OCI-LY7 (cell line): ENCODE data around the gene FMNL1. TPM values are rescaled to one million over a fixed set of nuclear protein-coding genes. Genes with fewer than 3 reads are reported as not detected.
A peak's percentile ranks its signal among the peaks of the same experiment; 100 is the strongest.

Source experiments
- BruUV-seq: library from RNA; stranded (reverse); fragments of 400-500 nt; replicated peaks from 2 replicates; lab custom pipeline; 2021; lab: Mats Ljungman, UMichigan
- CTCF ChIA-PET: fragments of 300-600 bp; sonication (Branson Sonifier 250); formaldehyde crosslinking; loops from one replicate; lab custom pipeline; 2022; ENCODE audit warnings: antibody characterized with exemption; ENCODE audit not compliant: unreplicated experiment; lab: Charles Lee
- POLR2A ChIA-PET: fragments of 300-600 bp; sonication (Branson Sonifier 250); formaldehyde crosslinking; loops from one replicate; lab custom pipeline; 2022; ENCODE audit warnings: antibody characterized with exemption; lab: Charles Lee
- DNase-seq: peaks from one replicate; pipeline ENCODE4 v3.0.0-alpha.2; 2015; ENCODE audit warnings: low spot score
- H2AFZ ChIP-seq: fragments of 200-600 bp; sonication (generic), shearing (Covaris generic); 2 replicates; pipeline ENCODE4 v1.6.1; 2014; ENCODE audit warnings: mild to moderate bottlenecking, antibody characterized with exemption, low read length, moderate library complexity
- H3K27ac ChIP-seq: fragments of 200-600 bp; sonication (generic); 2 replicates; pipeline ENCODE4 v1.5.1; 2014; ENCODE audit warnings: mixed run types, low read depth, mild to moderate bottlenecking, moderate library complexity, low read length, inconsistent platforms; ENCODE audit not compliant: poor library complexity, severe bottlenecking
- H3K36me3 ChIP-seq: fragments of 200-600 bp; sonication (generic); 2 replicates; pipeline ENCODE4 v1.6.1; 2014; ENCODE audit warnings: mild to moderate bottlenecking, antibody characterized with exemption, low read length, moderate library complexity, mixed read lengths; ENCODE audit not compliant: insufficient read depth
- H3K4me1 ChIP-seq: fragments of 200-600 bp; sonication (generic); 2 replicates; pipeline ENCODE4 v1.5.1; 2014; ENCODE audit warnings: mild to moderate bottlenecking, low read length; ENCODE audit not compliant: insufficient read depth, poor library complexity, severe bottlenecking
- H3K4me2 ChIP-seq: fragments of 200-600 bp; sonication (generic); 2 replicates; pipeline ENCODE4 v1.6.1; 2014; ENCODE audit warnings: mild to moderate bottlenecking, low read length
- H3K4me3 ChIP-seq: fragments of 200-600 bp; sonication (generic); 2 replicates; pipeline ENCODE4 v1.5.1; 2014; ENCODE audit warnings: mild to moderate bottlenecking, low read depth, low read length; ENCODE audit not compliant: poor library complexity, severe bottlenecking
- H3K79me2 ChIP-seq: fragments of 200-600 bp; sonication (generic); 2 replicates; pipeline ENCODE4 v1.6.1; 2016; ENCODE audit warnings: low read depth, mild to moderate bottlenecking, low read length, moderate library complexity, mixed read lengths; ENCODE audit not compliant: insufficient read depth
- H3K9me2 ChIP-seq: fragments of 200-600 bp; sonication (generic); 2 replicates; pipeline ENCODE4 v1.6.1; 2016; ENCODE audit warnings: mild to moderate bottlenecking, low read length, mixed read lengths; ENCODE audit not compliant: insufficient read depth
- H3K9me3 ChIP-seq: fragments of 200-600 bp; sonication (generic); 2 replicates; pipeline ENCODE4 v1.6.1; 2014; ENCODE audit warnings: mild to moderate bottlenecking, mixed run types, low read length, mixed read lengths
- H4K20me1 ChIP-seq: fragments of 200-600 bp; sonication (generic); 2 replicates; pipeline ENCODE4 v1.6.1; 2014; ENCODE audit warnings: mild to moderate bottlenecking, antibody characterized with exemption, low read length, moderate library complexity, mixed read lengths; ENCODE audit not compliant: insufficient read depth
- EZH2phosphoT487 ChIP-seq: fragments of 200-600 bp; sonication (generic); IDR thresholded peaks from 2 replicates; pipeline ENCODE4 v1.6.1; 2018; ENCODE audit warnings: low read depth, borderline replicate concordance, mild to moderate bottlenecking, mixed run types, antibody characterized with exemption, low read length, moderate library complexity, mixed read lengths
- intact Hi-C: fragments of 100-400 bp; cut with micrococcal nuclease; formaldehyde crosslinking; loops from one replicate; pipeline ENCODE4 v1.10.0; 2022; ENCODE audit not compliant: unreplicated experiment
- total RNA-seq, 2 experiments: library from RNA; depleted of rRNA in 1 of 2; stranded (reverse); fragments of >200 nt in 1 of 2; shearing (Covaris generic) in 1 of 2; gene quantifications; 2 replicates each; pipeline ENCODE4 v1.2.3, GENCODE V29; 2014 to 2022
- TF ChIP-seq, protein P1 (sequence below): fragments of 200-600 bp; sonication (generic); conservative IDR thresholded peaks from 2 replicates; pipeline ENCODE4 v1.5.1; 2014; ENCODE audit warnings: mild to moderate bottlenecking, antibody characterized with exemption, low read length, moderate library complexity, mixed read lengths

The FMNL1 gene
- total RNA-seq, 2 experiments from 2014 or later, result 55.1 to 133 TPM

GRCh38 chr17:45230410-45230786 lies 8.7 kb downstream of the FMNL1 start:
- POLR2A ChIA-PET, result interaction anchor here (0.5 kb wide), 1 partner anchor 76 kb away, joined by 3 read pairs; no protein-coding TSS in a partner anchor
- TF ChIP-seq, protein P1, sequence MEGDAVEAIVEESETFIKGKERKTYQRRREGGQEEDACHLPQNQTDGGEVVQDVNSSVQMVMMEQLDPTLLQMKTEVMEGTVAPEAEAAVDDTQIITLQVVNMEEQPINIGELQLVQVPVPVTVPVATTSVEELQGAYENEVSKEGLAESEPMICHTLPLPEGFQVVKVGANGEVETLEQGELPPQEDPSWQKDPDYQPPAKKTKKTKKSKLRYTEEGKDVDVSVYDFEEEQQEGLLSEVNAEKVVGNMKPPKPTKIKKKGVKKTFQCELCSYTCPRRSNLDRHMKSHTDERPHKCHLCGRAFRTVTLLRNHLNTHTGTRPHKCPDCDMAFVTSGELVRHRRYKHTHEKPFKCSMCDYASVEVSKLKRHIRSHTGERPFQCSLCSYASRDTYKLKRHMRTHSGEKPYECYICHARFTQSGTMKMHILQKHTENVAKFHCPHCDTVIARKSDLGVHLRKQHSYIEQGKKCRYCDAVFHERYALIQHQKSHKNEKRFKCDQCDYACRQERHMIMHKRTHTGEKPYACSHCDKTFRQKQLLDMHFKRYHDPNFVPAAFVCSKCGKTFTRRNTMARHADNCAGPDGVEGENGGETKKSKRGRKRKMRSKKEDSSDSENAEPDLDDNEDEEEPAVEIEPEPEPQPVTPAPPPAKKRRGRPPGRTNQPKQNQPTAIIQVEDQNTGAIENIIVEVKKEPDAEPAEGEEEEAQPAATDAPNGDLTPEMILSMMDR, result no peak
- no peak for TF ChIP-seq EZH2phosphoT487

GRCh38 chr17:45230787-45231480 lies 9.2 kb downstream of the FMNL1 start:
- Histone ChIP-seq H3K9me3 (no peaks in the 10 kb centered on the region), H3K4me2 (peak overlapping the region; percentile 20; the same call in 1 of the 2 replicates), H3K79me2 (peaks cover 38% of the 10 kb centered on the region; the same call in 1 of the 2 replicates), H3K27ac (peak overlapping the region; percentile 19), H3K9me2 (no peaks in the 10 kb centered on the region), H3K36me3 (peaks cover 12% of the 10 kb centered on the region), H3K4me3 (no peak overlapping the region), H4K20me1 (no peaks in the 10 kb centered on the region; the same call in 1 of the 2 replicates), H3K4me1 (peaks cover 65% of the 10 kb centered on the region), H2AFZ (no peak overlapping the region)
- ChIA-PET CTCF (interaction anchor here (0.7 to 1.3 kb wide), 3 partner anchors 10 to 96 kb away, joined by 3 to 5 read pairs (median 3); no protein-coding TSS in a partner anchor), POLR2A (interaction anchor here (0.5 to 1.6 kb wide), 2 partner anchors 8 to 76 kb away, joined by 3 read pairs; no protein-coding TSS in a partner anchor)
- TF ChIP-seq EZH2phosphoT487, result no peak
- TF ChIP-seq, protein P1, result no peak
- DNase-seq, result no peak
- no TSS peak for BruUV-seq
- intact Hi-C loops, result no loop called here

More at GRCh38 chr17:45230410-45230786, 8.7 kb downstream of the FMNL1 start:
- Histone ChIP-seq H3K4me2 (no peak overlapping the region), H3K9me2 (no peaks in the 10 kb centered on the region), H3K27ac (peak overlapping the region; percentile 97), H3K36me3 (peaks cover 10% of the 10 kb centered on the region), H3K79me2 (peaks cover 43% of the 10 kb centered on the region; the same call in 1 of the 2 replicates), H2AFZ (no peak overlapping the region), H3K9me3 (no peaks in the 10 kb centered on the region), H4K20me1 (no peaks in the 10 kb centered on the region; the same call in 1 of the 2 replicates), H3K4me3 (no peak overlapping the region), H3K4me1 (peaks cover 68% of the 10 kb centered on the region)
- intact Hi-C loops, result no loop called here
- CTCF ChIA-PET, result interaction anchor here (1.3 kb wide), 1 partner anchor 81 kb away, joined by 5 read pairs; no protein-coding TSS in a partner anchor
- no peak for DNase-seq
- BruUV-seq, result no TSS peak
